ENCODE data around the gene GRK2.

- no peak for TF ChIP-seq POLR2A (IDR thresholded peaks at IDR 0.05)
- TF ChIP-seq CTCF (IDR thresholded peaks at IDR 0.05) = no peak
- TF ChIP-seq POLR2AphosphoS5 (IDR thresholded peaks at IDR 0.05) = no peak
Measured at GRCh38 chr11:67278135-67278938, 12.1 kb downstream of the GRK2 start.
